Gastroesophageal sphincter (tissue), 4 donors: ENCODE results near the gene NKX6-1. TPM values are rescaled to one million over a fixed set of nuclear protein-coding genes. Genes with fewer than 3 reads are reported as not detected.

Experiments
- ATAC-seq: fragments of 150-250 bp; one replicate; pipeline ENCODE4 v1.9.1; 2016; ENCODE audit warnings: mild to moderate bottlenecking, moderate library complexity
- H3K27ac ChIP-seq, 4 donors: fragments of 200-600 bp; sonication (generic) in 3 of 4; 1 replicate in 3 of 4; 2 replicates in 1 of 4; pipeline ENCODE4 v1.5.1; 2016 to 2019
- H3K27me3 ChIP-seq: fragments of 200-600 bp; sonication (generic); one replicate; pipeline ENCODE4 v1.5.1; 2019
- H3K36me3 ChIP-seq, 2 donors: fragments of 200-600 bp; sonication (generic); one replicate each; pipeline ENCODE4 v1.5.1; 2019; ENCODE audit warnings: control low read depth in 1 of 2
- H3K4me1 ChIP-seq, 3 donors: fragments of 200-600 bp; sonication (generic); 1 replicate in 2 of 3; 2 replicates in 1 of 3; pipeline ENCODE4 v1.5.1; 2016 to 2019; ENCODE audit warnings: control low read depth in 2 of 3
- H3K4me3 ChIP-seq, 2 donors: fragments of 200-600 bp; sonication (generic); one replicate each; pipeline ENCODE4 v1.5.1; 2019; ENCODE audit warnings: mild to moderate bottlenecking in 1 of 2, moderate library complexity in 1 of 2
- H3K9me3 ChIP-seq, 3 donors: fragments of 200-600 bp; sonication (generic); one replicate each; pipeline ENCODE4 v1.5.1; 2017 to 2019; ENCODE audit warnings: control low read depth in 2 of 3
- EP300 ChIP-seq: sonication (generic); formaldehyde crosslinking; IDR thresholded peaks from one replicate; pipeline ENCODE4 v1.6.1; 2017; ENCODE audit warnings: antibody characterized with exemption, mild to moderate bottlenecking
- POLR2A ChIP-seq, 2 donors: fragments of 450-650 bp; IDR thresholded peaks; one replicate each; pipeline ENCODE4 v1.6.1; 2017; ENCODE audit warnings: antibody characterized with exemption in 2 of 2, mild to moderate bottlenecking in 2 of 2, moderate library complexity in 1 of 2
- POLR2AphosphoS5 ChIP-seq: sonication (generic); formaldehyde crosslinking; IDR thresholded peaks from one replicate; pipeline ENCODE4 v1.6.1; 2017; ENCODE audit warnings: antibody characterized with exemption
- WGBS, 2 donors: methylation state at CpG; one replicate each; pipeline ENCODE4 v1.1.5; 2018; ENCODE audit warnings: low coverage in 1 of 2; 5-methylcytosine and 5-hydroxymethylcytosine counted together
- total RNA-seq, 4 donors: library from RNA; depleted of rRNA; stranded (reverse); fragments of >200 nt; gene quantifications; one replicate each; pipeline ENCODE4 v1.1.0, GENCODE V29; 2016
- TF ChIP-seq, protein P1 (sequence below), 4 experiments: fragments of 200-600 bp in 2 of 4; fragments of 450-650 bp in 2 of 4; sonication (generic) in 1 of 4; IDR thresholded peaks; one replicate each; pipeline ENCODE4 v1.5.1; 2017 to 2019; ENCODE audit warnings: antibody characterized with exemption in 4 of 4, mild to moderate bottlenecking in 2 of 4, moderate library complexity in 2 of 4

The NKX6-1 gene
- total RNA-seq, 4 donors from 2014 or later = 6.2 to 102 (median 65.8) TPM

DNA sequence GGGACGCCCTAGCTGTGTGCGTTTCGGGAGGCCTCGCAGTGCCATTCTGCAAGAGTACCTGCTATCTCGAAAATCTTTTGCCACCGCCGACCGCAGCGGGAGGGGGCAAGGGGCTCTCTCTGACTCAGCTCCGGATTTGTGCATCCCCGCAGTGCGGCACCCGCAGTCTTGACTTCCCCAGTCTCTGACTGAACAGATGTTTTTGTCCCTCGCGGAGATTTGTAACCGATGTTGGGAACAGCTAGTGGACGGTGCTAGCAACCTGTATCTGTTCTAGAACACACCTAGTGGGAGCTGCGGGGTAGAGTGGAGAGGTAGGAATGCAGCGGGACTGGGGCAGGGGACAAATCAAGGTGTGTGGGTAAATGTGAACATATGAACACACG, 17.2 kb downstream of the NKX6-1 start:
- Histone ChIP-seq H3K27me3 (peaks cover 32% of the 10 kb centered on the region), H3K9me3 (no peaks in the 10 kb centered on the region), H3K4me3 (peak overlapping the region; percentile 1 to 43), H3K4me1 (peaks cover 0 to 69% (median 7%) of the 10 kb centered on the region in 3 donors), H3K27ac (peak overlapping the region in 1 of 4 donors; percentile 69), H3K36me3 (no peaks in the 10 kb centered on the region)
- WGBS, 2 donors = 44 to 60% methylated on average over 1 to 5 of the region's 20 CpGs
- no peak for TF ChIP-seq EP300
- no peak for TF ChIP-seq POLR2AphosphoS5
- no peak for ATAC-seq

- Histone ChIP-seq H3K36me3 (no peaks in the 10 kb centered on the region), H3K9me3 (no peaks in the 10 kb centered on the region), H3K4me3 (peak overlapping the region; percentile 1 to 43), H3K27ac (peak overlapping the region in 1 of 4 donors; percentile 69), H3K4me1 (peaks cover 0 to 69% (median 7%) of the 10 kb centered on the region in 3 donors), H3K27me3 (peaks cover 32% of the 10 kb centered on the region)
- WGBS, 2 donors = 67 to 69% methylated on average over 16 to 19 of the region's 45 CpGs
- no peak for TF ChIP-seq POLR2AphosphoS5
- no peak for TF ChIP-seq POLR2A (IDR thresholded peaks at IDR 0.05)
- no peak for TF ChIP-seq EP300
- TF ChIP-seq, protein P1, sequence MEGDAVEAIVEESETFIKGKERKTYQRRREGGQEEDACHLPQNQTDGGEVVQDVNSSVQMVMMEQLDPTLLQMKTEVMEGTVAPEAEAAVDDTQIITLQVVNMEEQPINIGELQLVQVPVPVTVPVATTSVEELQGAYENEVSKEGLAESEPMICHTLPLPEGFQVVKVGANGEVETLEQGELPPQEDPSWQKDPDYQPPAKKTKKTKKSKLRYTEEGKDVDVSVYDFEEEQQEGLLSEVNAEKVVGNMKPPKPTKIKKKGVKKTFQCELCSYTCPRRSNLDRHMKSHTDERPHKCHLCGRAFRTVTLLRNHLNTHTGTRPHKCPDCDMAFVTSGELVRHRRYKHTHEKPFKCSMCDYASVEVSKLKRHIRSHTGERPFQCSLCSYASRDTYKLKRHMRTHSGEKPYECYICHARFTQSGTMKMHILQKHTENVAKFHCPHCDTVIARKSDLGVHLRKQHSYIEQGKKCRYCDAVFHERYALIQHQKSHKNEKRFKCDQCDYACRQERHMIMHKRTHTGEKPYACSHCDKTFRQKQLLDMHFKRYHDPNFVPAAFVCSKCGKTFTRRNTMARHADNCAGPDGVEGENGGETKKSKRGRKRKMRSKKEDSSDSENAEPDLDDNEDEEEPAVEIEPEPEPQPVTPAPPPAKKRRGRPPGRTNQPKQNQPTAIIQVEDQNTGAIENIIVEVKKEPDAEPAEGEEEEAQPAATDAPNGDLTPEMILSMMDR (IDR thresholded peaks at IDR 0.05) = no peak
- no peak for ATAC-seq
Measured at GRCh38 chr4:84481077-84481859, 17.8 kb downstream of the NKX6-1 start.

GRCh38 chr4:84480082-84480481, 19.0 kb downstream of the NKX6-1 start:
- Histone ChIP-seq H3K9me3 (no peaks in the 10 kb centered on the region), H3K36me3 (no peaks in the 10 kb centered on the region), H3K27ac (peak overlapping the region in 3 of 4 donors; percentile 41 to 69 (median 52)), H3K27me3 (peaks cover 32% of the 10 kb centered on the region), H3K4me1 (peaks cover 0 to 70% (median 7%) of the 10 kb centered on the region in 3 donors), H3K4me3 (no peak overlapping the region)
- TF ChIP-seq POLR2AphosphoS5 (no peak), EP300 (no peak), POLR2A (IDR thresholded peaks at IDR 0.05) (no peak)
- TF ChIP-seq, protein P1 (IDR thresholded peaks at IDR 0.05) = no peak
- no peak for ATAC-seq
- 27 to 30% methylated on average over 3 to 4 of the region's 4 CpGs for WGBS, 2 donors

DNA sequence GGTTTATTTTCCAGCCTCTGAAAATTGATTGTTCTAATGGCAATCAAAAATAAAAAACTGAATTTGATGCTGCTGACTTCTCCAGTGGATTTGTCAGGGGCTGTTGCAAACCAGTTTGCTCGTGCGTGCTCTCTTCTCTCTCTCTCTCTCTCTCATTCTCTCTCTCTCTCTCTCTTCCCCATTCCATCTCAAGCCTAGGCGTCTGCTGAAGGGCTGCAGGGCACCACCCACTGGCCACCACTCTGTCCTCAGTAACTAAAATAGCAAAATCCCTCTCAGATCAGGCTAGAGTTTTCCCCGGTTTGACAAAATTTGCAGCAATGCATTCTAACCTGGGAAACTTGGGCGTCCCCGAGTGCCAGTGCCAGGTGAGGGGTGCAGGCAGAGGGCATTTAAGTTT, 19.4 kb downstream of the NKX6-1 start:
- peaks cover 0 to 70% (median 7%) of the 10 kb centered on the region in 3 donors for H3K4me1 ChIP-seq
- H3K36me3 ChIP-seq = no peaks in the 10 kb centered on the region
- peak; percentile 78 for ATAC-seq
- H3K9me3 ChIP-seq = no peaks in the 10 kb centered on the region
- H3K4me3 ChIP-seq = no peak overlapping the region
- 0 to 12% methylated on average over 4 to 6 of the region's 6 CpGs for WGBS, 2 donors
- no peak for TF ChIP-seq POLR2AphosphoS5
- TF ChIP-seq, protein P1 (IDR thresholded peaks at IDR 0.05) = peak in 3 of 4 experiments; percentile 35 to 48 (median 35)
- H3K27ac ChIP-seq = peak overlapping the region in 3 of 4 donors; percentile 41 to 69 (median 52)
- peaks cover 30% of the 10 kb centered on the region for H3K27me3 ChIP-seq

GRCh38 chr4:84477738-84478137, 21.4 kb downstream of the NKX6-1 start:
- Histone ChIP-seq H3K9me3 (no peaks in the 10 kb centered on the region), H3K27me3 (peaks cover 14% of the 10 kb centered on the region), H3K4me3 (no peak overlapping the region), H3K27ac (peak overlapping the region in 1 of 4 donors; percentile 12), H3K4me1 (peaks cover 0 to 63% (median 7%) of the 10 kb centered on the region in 3 donors), H3K36me3 (no peaks in the 10 kb centered on the region)
- ATAC-seq = no peak
- WGBS, 2 donors = 27 to 73% methylated on average over 1 of the region's 1 CpG
- no peak for TF ChIP-seq POLR2A (IDR thresholded peaks at IDR 0.05)
- TF ChIP-seq, protein P1 (IDR thresholded peaks at IDR 0.05) = no peak
- TF ChIP-seq EP300 = no peak
- TF ChIP-seq POLR2AphosphoS5 = no peak
